ENCODE measurements around the gene PARD3B. TPM values are rescaled to one million over a fixed set of nuclear protein-coding genes. Genes with fewer than 3 reads are reported as not detected.

PARD3B gene
- total RNA-seq, 1 experiment from 2014 or later: 6.4 TPM

DNA sequence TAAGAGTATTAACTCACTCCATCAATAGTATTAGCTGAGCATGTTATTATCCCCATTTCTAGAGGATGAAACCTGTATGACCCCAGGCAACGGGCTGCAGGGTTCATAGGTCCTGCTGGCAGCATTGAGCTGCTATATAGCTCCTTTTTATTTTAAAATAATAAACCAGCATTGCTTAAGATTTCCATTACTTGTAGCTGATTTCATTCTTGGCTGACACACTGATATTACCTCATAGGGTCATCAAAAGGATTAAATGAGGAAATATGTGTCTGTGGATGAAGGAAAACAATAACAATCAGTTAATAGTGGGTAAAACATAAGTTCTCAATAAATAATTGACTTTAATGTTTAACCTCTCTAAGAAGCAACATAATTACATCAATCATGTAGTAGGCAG is 1088.7 kb downstream of the PARD3B start:
- H3K23ac ChIP-seq (ENCODE audit: insufficient read length, low read depth, low read length): no peak overlapping the region
- no peak overlapping the region for H4K8ac ChIP-seq (replicated peaks; ENCODE audit: insufficient read length, low read depth, low read length)
- no peak overlapping the region for H3T11ph ChIP-seq (ENCODE audit: low read length)
- H2BK120ac ChIP-seq (ENCODE audit: low read depth, low read length, poor library complexity, severe bottlenecking): no peak overlapping the region
- H2BK20ac ChIP-seq (ENCODE audit: low read depth, low read length, poor library complexity, severe bottlenecking): no peak overlapping the region
- Mint-ChIP-seq H3K9me3 (peaks cover 6 to 9% of the 10 kb centered on the region in 2 experiments), H3K27me3 (ENCODE audit: low read depth) (peaks cover 1% of the 10 kb centered on the region), H3K4me1 (peaks cover 14 to 16% of the 10 kb centered on the region in 2 experiments), H3K27ac (no peak overlapping the region), H3K4me3 (no peak overlapping the region), H3K36me3 (ENCODE audit: insufficient read depth in 1 of 3, low read depth in 3 of 3) (peaks cover 0 to 13% (median 2%) of the 10 kb centered on the region in 3 experiments; a peak in 5 of 7 replicates)
- no peak for DNase-seq
- H3K27ac ChIP-seq (ENCODE audit: insufficient read length, low read depth, low read length): no peak overlapping the region
- no peaks in the 10 kb centered on the region for H3K9me3 ChIP-seq (ENCODE audit: control insufficient read depth, low read depth, low read length)
- no peaks in the 10 kb centered on the region for H3K27me3 ChIP-seq (ENCODE audit: insufficient read depth, low read length)
- no peak for TF ChIP-seq CTCF (conservative IDR thresholded peaks at IDR 0.05)
- H3K4me1 ChIP-seq (ENCODE audit: insufficient read depth, low read length): peaks cover 6% of the 10 kb centered on the region; the same call in 1 of the 2 replicates
- WGBS (ENCODE audit: extremely low coverage, insufficient read length, low lambda C conversion rate): no CpG with 5 or more reads among the region's 1 CpG
- H4K20me1 ChIP-seq (ENCODE audit: control insufficient read depth, insufficient read depth, insufficient read length): no peaks in the 10 kb centered on the region
- no peak overlapping the region for H3K56ac ChIP-seq (ENCODE audit: insufficient read length, low read depth, low read length)
- H2AFZ ChIP-seq (ENCODE audit: low read length): no peak overlapping the region
- H3K14ac ChIP-seq (ENCODE audit: insufficient read depth, low read length): no peak overlapping the region
- H3K23me2 ChIP-seq (ENCODE audit: insufficient read length, low read depth, low read length, poor library complexity, severe bottlenecking): no peaks in the 10 kb centered on the region
- H4K5ac ChIP-seq (ENCODE audit: insufficient read length, low read depth, low read length): no peak overlapping the region
- H3K4ac ChIP-seq (ENCODE audit: low read depth, low read length): no peak overlapping the region
- no peak overlapping the region for H2AK5ac ChIP-seq (ENCODE audit: insufficient read length, low read length)
- no peak overlapping the region for H3K4me2 ChIP-seq (ENCODE audit: insufficient read depth, insufficient read length, low read length)
- no peak overlapping the region for H2BK15ac ChIP-seq (ENCODE audit: low read depth, low read length)
- no peak overlapping the region for H4K91ac ChIP-seq (ENCODE audit: insufficient read length, low read depth, low read length)
- H3K9ac ChIP-seq (ENCODE audit: extremely low read depth, insufficient read length, low read length): no peak overlapping the region
- no peak overlapping the region for H2BK12ac ChIP-seq (ENCODE audit: insufficient read length, low read depth, low read length)
- H3K18ac ChIP-seq (ENCODE audit: insufficient read length, low read depth, low read length): no peak overlapping the region
- no peak overlapping the region for H2BK5ac ChIP-seq (ENCODE audit: insufficient read length, low read length)
- no peaks in the 10 kb centered on the region for H3K79me2 ChIP-seq (ENCODE audit: insufficient read depth, low read length)
- no peaks in the 10 kb centered on the region for H3K79me1 ChIP-seq (ENCODE audit: insufficient read depth, low read depth, low read length, poor library complexity, severe bottlenecking)

Measured in H9 (cell line).